Thoracic aorta endothelial cell (primary cell): ENCODE results near the gene PCDHA5. TPM values are rescaled to one million over a fixed set of nuclear protein-coding genes. Genes with fewer than 3 reads are reported as not detected.

Source experiments
- total RNA-seq: library from RNA; depleted of rRNA; stranded (reverse); fragments of >200 nt; gene quantifications from 2 replicates; pipeline ENCODE4 v1.2.3, GENCODE V29; 2012

Gene PCDHA5
- total RNA-seq, 1 donor = 0.07 TPM

Other genes with a start within 250 kb of the PCDHA5 start
- gene CD14, start 188.4 kb upstream of the PCDHA5 start, total RNA-seq = 0.14 and 0.40 TPM in 2 replicates
- gene TMCO6, start 182.2 kb upstream of the PCDHA5 start, total RNA-seq = 21.3 and 49.0 TPM in 2 replicates
- gene NDUFA2, start 174.0 kb upstream of the PCDHA5 start, total RNA-seq = 30.3 and 31.0 TPM in 2 replicates
- gene IK, start 173.8 kb upstream of the PCDHA5 start, total RNA-seq = 105 and 117 TPM in 2 replicates
- 25.3 and 26.6 TPM in 2 replicates for gene WDR55, start 156.7 kb upstream of the PCDHA5 start, total RNA-seq
- 0.43 and 0.53 TPM in 2 replicates for gene DND1, start 148.0 kb upstream of the PCDHA5 start, total RNA-seq
- gene HARS1, start 130.2 kb upstream of the PCDHA5 start, total RNA-seq = 72.0 and 73.0 TPM in 2 replicates
- gene HARS2, start 130.2 kb upstream of the PCDHA5 start, total RNA-seq = 33.2 and 34.8 TPM in 2 replicates
- gene ZMAT2, start 121.2 kb upstream of the PCDHA5 start, total RNA-seq = 33.0 and 40.3 TPM in 2 replicates
- gene PCDHA1, start 35.5 kb upstream of the PCDHA5 start, total RNA-seq = not detected in 2 replicates
- under 0.01 TPM in 1 of 2 replicates, not detected in the other for gene PCDHA2, start 26.8 kb upstream of the PCDHA5 start, total RNA-seq
- 0.13 and 0.14 TPM in 2 replicates for gene PCDHA3, start 20.6 kb upstream of the PCDHA5 start, total RNA-seq
- 0.22 and 0.27 TPM in 2 replicates for gene PCDHA4, start 14.5 kb upstream of the PCDHA5 start, total RNA-seq
- 0.13 and 0.22 TPM in 2 replicates for gene PCDHA6, start 6.3 kb downstream of the PCDHA5 start, total RNA-seq
- gene PCDHA7, start 12.7 kb downstream of the PCDHA5 start, total RNA-seq = 0.07 and 0.40 TPM in 2 replicates
- under 0.01 TPM in 2 replicates for gene PCDHA8, start 19.6 kb downstream of the PCDHA5 start, total RNA-seq
- gene PCDHA9, start 26.8 kb downstream of the PCDHA5 start, total RNA-seq = under 0.01 and 0.07 TPM in 2 replicates
- gene PCDHA10, start 34.3 kb downstream of the PCDHA5 start, total RNA-seq = 0.07 and 0.27 TPM in 2 replicates
- under 0.01 TPM in 1 of 2 replicates, not detected in the other for gene PCDHA11, start 47.3 kb downstream of the PCDHA5 start, total RNA-seq
- under 0.01 TPM in 1 of 2 replicates, not detected in the other for gene PCDHA12, start 53.7 kb downstream of the PCDHA5 start, total RNA-seq
- not detected in 2 replicates for gene PCDHA13, start 60.5 kb downstream of the PCDHA5 start, total RNA-seq
- gene PCDHAC1, start 104.7 kb downstream of the PCDHA5 start, total RNA-seq = under 0.01 TPM in 1 of 2 replicates, not detected in the other
- gene PCDHAC2, start 144.9 kb downstream of the PCDHA5 start, total RNA-seq = 1.8 and 3.3 TPM in 2 replicates
- not detected in 2 replicates for gene PCDHB1, start 229.8 kb downstream of the PCDHA5 start, total RNA-seq